HG03571 (cell line): ENCODE results near the gene SQSTM1.

ENCODE experiments used
- ATAC-seq: cut with Tn5 transposase; IDR thresholded peaks from one replicate; pipeline ENCODE4 v1.9.1; 2021; ENCODE audit not compliant: unreplicated experiment

SQSTM1 gene

GRCh38 chr5:179794575-179794974, 26.1 kb upstream of the SQSTM1 start:
- no peak for ATAC-seq

GRCh38 chr5:179795049-179795862, 25.4 kb upstream of the SQSTM1 start:
- no peak for ATAC-seq

GRCh38 chr5:179795863-179796833, 24.6 kb upstream of the SQSTM1 start:
- peak; percentile 69 for ATAC-seq

- no peak for ATAC-seq
Observed at GRCh38 chr5:179796877-179797608, 23.7 kb upstream of the SQSTM1 start.

- ATAC-seq = no peak
Observed at GRCh38 chr5:179797741-179798140, 23.0 kb upstream of the SQSTM1 start.

GRCh38 chr5:179798144-179798770, 22.4 kb upstream of the SQSTM1 start:
- ATAC-seq = no peak

GRCh38 chr5:179798771-179799643, 21.7 kb upstream of the SQSTM1 start:
- ATAC-seq = no peak

DNA sequence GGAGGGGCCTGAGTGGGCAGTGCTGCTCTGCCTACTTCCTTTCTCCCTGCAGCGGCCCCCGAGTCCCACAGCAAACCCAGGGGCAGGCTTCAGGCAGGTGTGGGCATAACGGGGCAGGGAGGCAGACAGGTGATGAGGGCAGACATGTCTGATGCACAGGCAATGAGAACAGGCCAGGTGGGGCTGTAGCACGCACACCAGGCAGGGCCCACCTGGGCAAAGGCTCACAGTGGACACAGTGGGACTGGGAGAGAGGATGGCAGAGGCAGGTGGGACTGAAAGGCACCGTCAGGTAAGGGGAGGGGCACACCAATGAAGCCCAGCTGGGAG, 21.1 kb upstream of the SQSTM1 start:
- no peak for ATAC-seq

GRCh38 chr5:179800071-179800695, 20.5 kb upstream of the SQSTM1 start:
- ATAC-seq = no peak

- ATAC-seq = no peak
Observed at GRCh38 chr5:179800696-179801201, 20.0 kb upstream of the SQSTM1 start.

DNA sequence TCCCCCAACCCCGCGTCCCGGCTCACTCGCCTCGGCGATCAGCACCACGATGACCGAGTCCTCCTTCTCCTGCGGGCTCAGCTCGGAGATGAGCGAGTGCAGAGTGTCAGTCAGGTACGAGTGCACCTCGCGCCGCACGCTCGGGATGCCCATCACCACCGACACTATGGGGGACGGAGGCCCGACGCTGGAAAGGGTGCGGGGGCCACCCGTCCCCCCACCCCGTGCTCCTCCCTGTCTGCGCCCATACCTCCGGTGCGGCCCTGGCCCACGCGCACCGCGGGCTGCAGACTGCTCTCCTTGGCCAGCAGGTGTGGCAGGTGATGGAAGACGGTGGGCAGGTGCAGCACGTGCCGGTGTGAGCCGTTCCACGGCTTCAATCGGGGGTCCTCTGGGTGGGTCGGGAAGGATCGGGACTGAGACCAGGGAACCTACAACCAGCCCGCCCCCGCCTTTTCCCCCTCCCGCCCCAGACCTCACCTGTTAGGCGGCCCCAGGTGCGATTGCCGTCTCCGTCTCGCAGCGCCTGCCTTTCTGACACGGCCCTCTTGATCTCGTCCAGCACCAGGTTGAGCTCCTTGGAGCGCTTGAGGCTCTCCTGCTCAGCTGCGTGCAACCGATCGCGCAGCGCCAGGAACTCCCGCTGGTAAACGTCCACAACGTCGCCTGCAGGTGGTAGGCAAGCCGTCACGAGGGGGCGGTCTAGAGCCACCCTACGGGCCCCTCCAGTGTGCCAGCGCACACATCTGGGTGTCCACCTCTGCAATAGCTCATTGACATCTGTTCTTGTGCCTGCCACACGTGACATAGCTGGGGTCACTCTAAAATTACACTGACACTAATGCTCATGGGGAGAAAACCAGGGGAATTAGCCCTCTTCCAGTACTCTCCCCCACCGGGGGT, 19.1 kb upstream of the SQSTM1 start:
- peak; percentile 35 for ATAC-seq

- ATAC-seq = no peak
Observed at GRCh38 chr5:179802207-179802883, 18.4 kb upstream of the SQSTM1 start.

DNA sequence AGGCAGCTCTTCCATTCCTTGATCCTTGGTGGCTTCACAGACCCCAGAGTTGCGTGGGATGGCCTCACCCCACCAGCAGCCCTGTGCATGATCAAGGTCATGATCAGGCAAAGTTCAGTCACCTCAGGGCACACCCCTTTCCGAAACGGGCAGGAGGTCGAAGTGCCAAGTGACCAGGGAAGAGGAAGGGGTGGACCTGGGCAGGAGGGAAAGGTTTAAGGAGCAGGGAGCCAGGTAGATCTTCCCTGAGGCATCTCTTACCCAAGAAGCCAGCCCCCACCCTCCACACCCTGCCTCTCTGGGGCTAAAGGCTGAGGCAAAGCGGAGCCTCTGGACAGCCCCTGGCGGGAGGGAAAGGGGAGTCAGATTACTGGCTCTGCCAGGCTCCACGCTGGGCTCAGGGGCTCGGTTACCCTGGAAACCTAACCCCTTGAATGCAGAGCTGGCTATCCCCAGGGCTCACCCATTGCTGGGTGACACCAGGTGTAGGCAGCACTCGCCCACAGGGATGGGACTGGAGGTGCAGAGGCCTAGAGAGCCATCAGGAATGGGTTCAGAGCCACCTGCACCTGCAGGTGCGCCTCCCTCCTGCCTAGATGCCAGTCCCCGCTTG, 17.6 kb upstream of the SQSTM1 start:
- ATAC-seq = no peak

DNA sequence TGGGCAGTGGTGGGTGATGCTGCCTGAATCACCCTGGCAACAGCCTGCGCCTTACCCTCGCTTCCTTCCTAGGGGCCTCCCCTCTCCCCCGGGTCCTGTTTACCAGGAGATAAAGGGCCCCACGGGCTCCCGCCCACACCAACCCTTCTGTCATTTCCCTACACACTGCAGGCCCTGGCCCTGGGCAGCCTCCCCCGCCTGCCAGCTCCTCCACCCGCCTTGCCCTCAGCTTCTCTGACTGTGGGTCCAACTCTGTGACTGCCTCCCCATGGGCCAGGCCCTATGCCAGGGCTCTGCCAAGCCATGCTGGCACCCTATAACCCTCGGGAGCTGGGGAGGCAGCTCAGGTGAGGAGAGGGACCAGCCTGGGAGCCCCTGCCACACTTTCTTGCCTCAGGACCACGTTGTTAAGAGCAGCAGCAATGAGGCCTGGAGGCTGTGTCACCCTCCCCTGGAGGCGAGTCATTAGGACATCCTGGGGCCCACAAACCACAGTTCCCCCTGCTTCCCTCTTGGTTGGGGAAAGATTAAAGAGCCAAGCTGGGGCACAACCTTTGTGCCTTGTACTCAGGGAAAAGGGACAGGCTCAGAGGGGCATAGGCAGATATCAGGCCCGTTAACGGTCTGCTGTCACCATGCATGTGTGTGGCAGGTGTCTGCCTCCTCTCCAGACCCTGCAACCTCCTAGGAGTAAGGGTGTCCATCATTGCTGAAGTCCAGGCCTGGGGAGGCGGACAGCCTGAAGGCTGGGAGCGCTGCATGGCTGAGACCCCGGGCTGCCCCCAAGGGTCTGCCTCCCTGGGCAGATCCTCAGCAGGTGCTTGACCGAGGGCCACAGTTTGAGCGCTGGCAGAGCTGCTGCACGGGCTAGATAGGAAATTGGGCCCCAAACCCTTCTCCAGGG, 16.8 kb upstream of the SQSTM1 start:
- no peak for ATAC-seq

GRCh38 chr5:179804555-179804947, 16.2 kb upstream of the SQSTM1 start:
- no peak for ATAC-seq

DNA sequence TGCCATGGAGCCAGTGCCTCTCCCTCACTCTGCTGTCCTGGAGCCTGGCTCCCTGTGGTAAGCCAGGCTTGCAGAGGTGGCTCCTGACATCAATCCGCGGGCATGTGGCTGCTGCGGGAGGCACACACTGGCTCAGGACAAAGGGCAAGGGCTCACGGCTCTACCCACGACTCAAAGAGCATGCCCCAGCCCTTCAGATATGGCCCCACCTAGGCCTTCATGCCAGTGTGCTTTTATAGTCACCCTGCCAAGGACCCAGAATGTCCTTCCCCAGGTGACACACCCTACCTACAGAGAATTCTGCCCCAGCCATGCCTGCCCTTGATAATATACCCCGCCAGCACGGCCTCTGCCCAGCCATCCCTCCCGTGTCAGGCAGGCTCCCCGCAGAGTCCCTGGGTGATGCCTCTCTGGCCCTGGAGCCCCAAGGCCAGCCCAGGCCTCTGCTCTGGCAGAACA, 15.6 kb upstream of the SQSTM1 start:
- ATAC-seq = no peak
